Activated naive CD4-positive, alpha-beta T cell treated with anti-CD3 and anti-CD28 coated beads, Interleukin-2, amount 50 U/mL, for 24 hours (primary cell): Measurements from ENCODE around the gene SLC39A8.
A peak's percentile ranks its signal among the peaks of the same experiment; 100 is the strongest.
"Not testable (repeated sequence)": the region's sequence is repeated elsewhere in the genome, so short reads cannot be mapped to it uniquely, and the experiment has no call there.

Experiments
- H3K27ac Mint-ChIP-seq: one replicate; pipeline ENCODE4 v1.8.0; 2021; ENCODE audit warnings: mild to moderate bottlenecking, mixed read lengths
- H3K27me3 Mint-ChIP-seq: one replicate; pipeline ENCODE4 v1.8.0; 2021; ENCODE audit warnings: mixed read lengths
- H3K36me3 Mint-ChIP-seq: one replicate; pipeline ENCODE4 v1.8.0; 2021; ENCODE audit warnings: mixed read lengths
- H3K4me1 Mint-ChIP-seq: one replicate; pipeline ENCODE4 v1.8.0; 2021; ENCODE audit warnings: mixed read lengths
- H3K4me3 Mint-ChIP-seq: one replicate; pipeline ENCODE4 v1.8.0; 2021; ENCODE audit warnings: mild to moderate bottlenecking, mixed read lengths
- H3K9me3 Mint-ChIP-seq: one replicate; pipeline ENCODE4 v1.8.0; 2021; ENCODE audit warnings: mixed read lengths

SLC39A8 gene

GRCh38 chr4:102344954-102345794, at the start of gene SLC39A8:
Gene SLC39A8 (minus strand): TSS chr4:102345482. CDS start chr4:102344662, 820 bp downstream.
- Mint-ChIP-seq H3K27me3 (no peaks in the 10 kb centered on the region), H3K9me3 (no peaks in the 10 kb centered on the region)

GRCh38 chr4:102392033-102392744, 46.9 kb upstream of the SLC39A8 start:
- Mint-ChIP-seq H3K4me1 (peaks cover 15% of the 10 kb centered on the region), H3K36me3 (peaks cover 2% of the 10 kb centered on the region), H3K27me3 (peaks cover 2% of the 10 kb centered on the region), H3K27ac (peak overlapping the region; percentile 2), H3K4me3 (no peak overlapping the region), H3K9me3 (no peaks in the 10 kb centered on the region)

More at GRCh38 chr4:102344954-102345794, at the start of gene SLC39A8:
- Mint-ChIP-seq H3K36me3 (no peaks in the 10 kb centered on the region), H3K4me3 (peak within 1 kb of the TSS; percentile 91), H3K4me1 (peaks cover 53% of the 10 kb centered on the region), H3K27ac (peak within 1 kb of the TSS; percentile 98)

- H3K4me1 Mint-ChIP-seq: peaks cover 15% of the 10 kb centered on the region
- H3K36me3 Mint-ChIP-seq: no peaks in the 10 kb centered on the region
- H3K27me3 Mint-ChIP-seq: peaks cover 2% of the 10 kb centered on the region
- peak overlapping the region; percentile 85 for H3K27ac Mint-ChIP-seq
- H3K4me3 Mint-ChIP-seq: peak overlapping the region; percentile 3
- no peaks in the 10 kb centered on the region for H3K9me3 Mint-ChIP-seq
Observed at GRCh38 chr4:102390438-102390837, 45.2 kb upstream of the SLC39A8 start.

- H3K27ac Mint-ChIP-seq: no peak overlapping the region
- peaks cover 3% of the 10 kb centered on the region for H3K27me3 Mint-ChIP-seq
- peaks cover 15% of the 10 kb centered on the region for H3K4me1 Mint-ChIP-seq
- no peaks in the 10 kb centered on the region for H3K36me3 Mint-ChIP-seq
- no peaks in the 10 kb centered on the region for H3K9me3 Mint-ChIP-seq
- H3K4me3 Mint-ChIP-seq: no peak overlapping the region
Observed at GRCh38 chr4:102388611-102389010, 43.3 kb upstream of the SLC39A8 start.

GRCh38 chr4:102387552-102388150, 42.4 kb upstream of the SLC39A8 start:
- Mint-ChIP-seq H3K4me3 (no peak overlapping the region), H3K36me3 (no peaks in the 10 kb centered on the region), H3K4me1 (peaks cover 15% of the 10 kb centered on the region), H3K9me3 (no peaks in the 10 kb centered on the region), H3K27ac (no peak overlapping the region), H3K27me3 (peaks cover 3% of the 10 kb centered on the region)

GRCh38 chr4:102386966-102387365, 41.7 kb upstream of the SLC39A8 start:
- Mint-ChIP-seq H3K27me3 (peaks cover 3% of the 10 kb centered on the region), H3K9me3 (no peaks in the 10 kb centered on the region), H3K4me1 (peaks cover 15% of the 10 kb centered on the region), H3K27ac (no peak overlapping the region), H3K4me3 (no peak overlapping the region), H3K36me3 (no peaks in the 10 kb centered on the region)

- H3K9me3 Mint-ChIP-seq, H3K27me3 Mint-ChIP-seq, H3K4me3 Mint-ChIP-seq, H3K36me3 Mint-ChIP-seq, H3K4me1 Mint-ChIP-seq, H3K27ac Mint-ChIP-seq: not testable (repeated sequence)
Observed at GRCh38 chr4:102380253-102380652, 35.0 kb upstream of the SLC39A8 start.

GRCh38 chr4:102362922-102363432, 17.7 kb upstream of the SLC39A8 start:
- no peaks in the 10 kb centered on the region for H3K36me3 Mint-ChIP-seq
- no peak overlapping the region for H3K27ac Mint-ChIP-seq
- H3K4me1 Mint-ChIP-seq: peaks cover 1% of the 10 kb centered on the region
- H3K4me3 Mint-ChIP-seq: no peak overlapping the region
- H3K27me3 Mint-ChIP-seq: no peaks in the 10 kb centered on the region
- no peaks in the 10 kb centered on the region for H3K9me3 Mint-ChIP-seq

GRCh38 chr4:102358128-102358527, 12.8 kb upstream of the SLC39A8 start:
- H3K27ac Mint-ChIP-seq: no peak overlapping the region
- no peaks in the 10 kb centered on the region for H3K9me3 Mint-ChIP-seq
- no peaks in the 10 kb centered on the region for H3K27me3 Mint-ChIP-seq
- H3K4me1 Mint-ChIP-seq: peaks cover 9% of the 10 kb centered on the region
- H3K36me3 Mint-ChIP-seq: no peaks in the 10 kb centered on the region
- no peak overlapping the region for H3K4me3 Mint-ChIP-seq

GRCh38 chr4:102357637-102358036, 12.4 kb upstream of the SLC39A8 start:
- not testable (repeated sequence) for H3K4me3 Mint-ChIP-seq, H3K9me3 Mint-ChIP-seq, H3K36me3 Mint-ChIP-seq, H3K27ac Mint-ChIP-seq, H3K4me1 Mint-ChIP-seq, H3K27me3 Mint-ChIP-seq

GRCh38 chr4:102356562-102357202, 11.4 kb upstream of the SLC39A8 start:
- Mint-ChIP-seq H3K9me3 (no peaks in the 10 kb centered on the region), H3K27ac (no peak overlapping the region), H3K4me3 (no peak overlapping the region), H3K4me1 (peaks cover 9% of the 10 kb centered on the region), H3K36me3 (no peaks in the 10 kb centered on the region), H3K27me3 (no peaks in the 10 kb centered on the region)

- Mint-ChIP-seq H3K27ac (no peak overlapping the region), H3K27me3 (no peaks in the 10 kb centered on the region), H3K4me1 (peaks cover 9% of the 10 kb centered on the region), H3K4me3 (no peak overlapping the region), H3K9me3 (no peaks in the 10 kb centered on the region), H3K36me3 (no peaks in the 10 kb centered on the region)
Observed at GRCh38 chr4:102355748-102356147, 10.5 kb upstream of the SLC39A8 start.

GRCh38 chr4:102354671-102355454, 9.6 kb upstream of the SLC39A8 start:
- H3K9me3 Mint-ChIP-seq: no peaks in the 10 kb centered on the region
- H3K36me3 Mint-ChIP-seq: no peaks in the 10 kb centered on the region
- H3K4me3 Mint-ChIP-seq: no peak overlapping the region
- H3K4me1 Mint-ChIP-seq: peaks cover 9% of the 10 kb centered on the region
- H3K27me3 Mint-ChIP-seq: no peaks in the 10 kb centered on the region
- no peak overlapping the region for H3K27ac Mint-ChIP-seq

- H3K27ac Mint-ChIP-seq: no peak overlapping the region
- no peak overlapping the region for H3K4me3 Mint-ChIP-seq
- H3K36me3 Mint-ChIP-seq: no peaks in the 10 kb centered on the region
- no peaks in the 10 kb centered on the region for H3K9me3 Mint-ChIP-seq
- peaks cover 6% of the 10 kb centered on the region for H3K4me1 Mint-ChIP-seq
- H3K27me3 Mint-ChIP-seq: no peaks in the 10 kb centered on the region
Observed at GRCh38 chr4:102352781-102353180, 7.5 kb upstream of the SLC39A8 start.

- Mint-ChIP-seq H3K4me1 (peaks cover 9% of the 10 kb centered on the region), H3K4me3 (no peak overlapping the region), H3K27me3 (no peaks in the 10 kb centered on the region), H3K36me3 (no peaks in the 10 kb centered on the region), H3K27ac (no peak overlapping the region), H3K9me3 (no peaks in the 10 kb centered on the region)
Observed at GRCh38 chr4:102350634-102351033, 5.4 kb upstream of the SLC39A8 start.
